Fibroblast of lung (primary cell): ENCODE measurements around the gene ADH1B. TPM values are rescaled to one million over a fixed set of nuclear protein-coding genes. Genes with fewer than 3 reads are reported as not detected.
"Not testable (repeated sequence)": the region's sequence is repeated elsewhere in the genome, so short reads cannot be mapped to it uniquely, and the experiment has no call there.

Experiments
- DNase-seq, 2 donors: peaks; one replicate each; pipeline versions ENCODE4 v3.0.0 to v3.0.0-alpha.2; 2010; ENCODE audit warnings: low read depth in 2 of 2
- H2AFZ ChIP-seq: 2 replicates; pipeline ENCODE4 v1.5.1; 2012; ENCODE audit warnings: low read length, control low read depth, inconsistent platforms
- H3K27ac ChIP-seq: 2 replicates; pipeline ENCODE4 v1.5.1; 2011; ENCODE audit warnings: low read length, control low read depth; ENCODE audit not compliant: insufficient read depth
- H3K27me3 ChIP-seq: 2 replicates; pipeline ENCODE4 v1.5.1; 2011; ENCODE audit warnings: mild to moderate bottlenecking, low read length; ENCODE audit not compliant: control insufficient read depth, insufficient read depth
- H3K36me3 ChIP-seq: 2 replicates; pipeline ENCODE4 v1.5.1; 2011; ENCODE audit warnings: low read length; ENCODE audit not compliant: control insufficient read depth, insufficient read depth
- H3K4me1 ChIP-seq: 2 replicates; pipeline ENCODE4 v1.5.1; 2011; ENCODE audit warnings: low read length; ENCODE audit not compliant: control insufficient read depth, insufficient read depth; ENCODE audit errors: extremely low read depth
- H3K4me2 ChIP-seq: 2 replicates; pipeline ENCODE4 v1.5.1; 2011; ENCODE audit warnings: low read length, control low read depth; ENCODE audit not compliant: insufficient read depth; ENCODE audit errors: extremely low read depth
- H3K4me3 ChIP-seq, 4 experiments: fragments of 200-600 bp in 1 of 4; sonication (generic) in 1 of 4; replicated peaks in 1 of 4; 2 replicates each; pipeline ENCODE4 v1.5.1; 2011 to 2016; ENCODE audit warnings: low read length in 4 of 4, low read depth in 3 of 4, mild to moderate bottlenecking in 3 of 4, control low read depth in 2 of 4, inconsistent platforms in 1 of 4, mixed read lengths in 1 of 4; ENCODE audit not compliant: insufficient read depth in 1 of 4; ENCODE audit errors: control extremely low read depth in 1 of 4
- H3K79me2 ChIP-seq: 2 replicates; pipeline ENCODE4 v1.5.1; 2012; ENCODE audit warnings: mild to moderate bottlenecking, low read length, inconsistent platforms; ENCODE audit not compliant: control insufficient read depth, insufficient read depth
- H3K9ac ChIP-seq: 2 replicates; pipeline ENCODE4 v1.5.1; 2011; ENCODE audit warnings: mild to moderate bottlenecking, low read length, control low read depth; ENCODE audit not compliant: insufficient read depth
- H3K9me3 ChIP-seq: 2 replicates; pipeline ENCODE4 v1.5.1; 2012; ENCODE audit warnings: low read depth, low read length; ENCODE audit not compliant: control insufficient read depth, insufficient read depth
- H4K20me1 ChIP-seq: 2 replicates; pipeline ENCODE4 v1.5.1; 2011; ENCODE audit warnings: low read length; ENCODE audit not compliant: control insufficient read depth, insufficient read depth; ENCODE audit errors: extremely low read depth
- CTCF ChIP-seq, 2 donors: IDR thresholded peaks in 1 of 2; conservative IDR thresholded peaks in 1 of 2; 1 replicate in 1 of 2; 2 replicates in 1 of 2; pipeline ENCODE4 v1.5.1; 2011 to 2012; ENCODE audit warnings: low read length in 2 of 2, control low read depth in 1 of 2, inconsistent platforms in 1 of 2, low read depth in 1 of 2, mild to moderate bottlenecking in 1 of 2
- EZH2 ChIP-seq: IDR thresholded peaks from 2 replicates; pipeline ENCODE4 v1.5.1; 2012; ENCODE audit warnings: low read length, control low read depth, mild to moderate bottlenecking; ENCODE audit errors: missing control alignments
- polyA plus RNA-seq, 2 donors: library from polyadenylated mRNA; depleted of rRNA in 1 of 2; stranded (reverse) in 1 of 2; unstranded in 1 of 2; fragments of >200 nt; gene quantifications; 2 replicates each; pipeline ENCODE4 v1.2.1, GENCODE V29; 2011 to 2012; ENCODE audit warnings: missing spikeins in 1 of 2
- total RNA-seq: library from RNA; depleted of rRNA; stranded (reverse); fragments of >200 nt; gene quantifications from 2 replicates; pipeline ENCODE4 v1.2.1, GENCODE V29; 2014

The ADH1B gene
- total and polyA plus RNA-seq, 2 donors (not counting 1 experiment from before 2014, with no cell fraction given), result 188 to 364 TPM

DNA sequence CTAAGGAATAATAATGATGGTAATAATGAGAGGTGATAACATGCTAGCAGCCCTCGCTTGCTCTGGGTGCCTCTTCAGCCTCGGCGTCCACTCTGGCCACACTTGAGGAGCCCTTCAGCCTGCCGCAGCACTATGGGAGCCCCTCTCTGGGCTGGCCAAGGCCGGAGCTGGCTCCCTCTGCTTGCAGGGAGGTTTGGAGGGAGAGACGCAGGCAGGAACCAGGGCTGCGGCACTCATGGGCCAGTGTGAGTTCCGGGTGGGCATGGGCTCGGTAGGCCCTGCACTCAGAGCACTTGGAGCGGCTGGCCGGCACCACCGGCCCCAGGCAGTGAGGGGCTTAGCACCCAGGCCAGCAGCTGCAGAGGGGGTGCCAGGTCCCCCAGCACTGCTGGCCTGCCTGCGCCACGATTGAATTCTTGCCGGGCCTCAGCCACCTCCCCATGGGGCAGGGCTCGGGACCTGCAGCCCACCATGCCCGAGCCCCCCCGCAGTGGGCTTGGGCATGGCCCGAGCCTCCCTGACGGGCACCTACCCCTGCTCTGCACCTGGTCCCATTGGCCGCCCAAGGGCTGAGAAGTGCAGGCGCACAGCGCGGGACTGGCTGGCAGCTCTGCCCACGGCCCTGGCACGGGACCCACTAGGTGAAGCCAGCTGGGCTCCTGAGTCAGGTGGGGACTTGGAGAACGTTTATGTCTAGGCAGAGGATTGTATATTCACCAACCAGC is 38.4 kb upstream of the ADH1B start:
- Histone ChIP-seq H3K27me3 (no peaks in the 10 kb centered on the region), H2AFZ (no peak overlapping the region), H3K79me2 (no peaks in the 10 kb centered on the region), H3K27ac (no peak overlapping the region), H3K4me2 (no peak overlapping the region), H3K9me3 (no peaks in the 10 kb centered on the region), H3K9ac (no peak overlapping the region), H3K36me3 (no peaks in the 10 kb centered on the region), H3K4me1 (no peaks in the 10 kb centered on the region), H4K20me1 (no peaks in the 10 kb centered on the region), H3K4me3 (no peak overlapping the region)
- DNase-seq, result no peak
- TF ChIP-seq EZH2 (no peak), CTCF (conservative IDR thresholded peaks at IDR 0.05 in 1 of 2, IDR thresholded peaks at IDR 0.05 in 1 of 2; ENCODE audit: low read depth in 1 of 2, low read length in 2 of 2) (no peak)

DNA sequence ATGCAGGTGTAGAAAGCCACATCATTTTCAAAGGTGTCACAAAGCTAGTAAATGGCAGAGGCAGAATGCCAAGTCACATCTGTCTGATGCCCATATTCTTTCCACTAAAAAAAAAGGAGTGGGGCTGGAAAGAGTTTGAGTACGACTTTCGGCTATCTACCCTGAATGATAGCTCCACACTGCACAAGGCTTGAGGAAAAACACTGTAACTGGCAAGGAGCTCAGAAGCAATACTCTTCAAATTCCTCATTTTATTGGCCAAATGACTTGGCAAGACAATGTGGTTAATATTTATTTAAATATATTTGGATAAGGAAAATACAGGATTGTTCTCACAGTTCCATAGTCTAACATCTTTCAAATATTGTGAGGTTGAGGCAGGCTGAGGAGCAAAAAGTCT is 36.7 kb upstream of the ADH1B start:
- H3K27ac ChIP-seq, result no peak overlapping the region
- no peaks in the 10 kb centered on the region for H3K36me3 ChIP-seq
- no peak overlapping the region for H3K4me2 ChIP-seq
- H3K9me3 ChIP-seq, result no peaks in the 10 kb centered on the region
- H3K27me3 ChIP-seq, result no peaks in the 10 kb centered on the region
- no peak for TF ChIP-seq CTCF (conservative IDR thresholded peaks at IDR 0.05 in 1 of 2, IDR thresholded peaks at IDR 0.05 in 1 of 2; ENCODE audit: low read depth in 1 of 2, low read length in 2 of 2)
- no peak for TF ChIP-seq EZH2
- H3K9ac ChIP-seq, result no peak overlapping the region
- H4K20me1 ChIP-seq, result no peaks in the 10 kb centered on the region
- H3K79me2 ChIP-seq, result no peaks in the 10 kb centered on the region
- no peak overlapping the region for H3K4me3 ChIP-seq
- no peak overlapping the region for H2AFZ ChIP-seq
- DNase-seq, result no peak
- no peaks in the 10 kb centered on the region for H3K4me1 ChIP-seq

DNA sequence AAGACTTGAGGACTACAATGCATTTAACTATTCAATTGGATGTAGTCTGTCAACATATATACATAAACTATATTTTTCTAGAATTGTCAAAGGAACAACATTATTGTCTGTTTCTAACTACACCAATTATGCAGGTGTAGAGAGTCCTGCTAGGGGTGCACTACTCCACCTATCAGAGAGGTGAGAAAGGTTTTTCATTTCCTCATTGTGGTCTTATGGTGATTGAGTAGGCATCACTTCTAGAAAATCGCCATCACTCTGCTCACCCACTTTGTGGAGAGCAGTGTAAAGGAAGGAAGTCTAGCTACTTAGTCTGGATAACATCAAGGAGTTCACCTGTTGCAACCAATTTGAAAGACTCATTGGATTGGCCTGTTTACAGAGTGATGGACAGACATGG is 35.8 kb upstream of the ADH1B start:
- no peak overlapping the region for H3K4me3 ChIP-seq
- no peaks in the 10 kb centered on the region for H3K79me2 ChIP-seq
- no peaks in the 10 kb centered on the region for H3K4me1 ChIP-seq
- H3K9me3 ChIP-seq, result no peaks in the 10 kb centered on the region
- H3K4me2 ChIP-seq, result no peak overlapping the region
- TF ChIP-seq EZH2, result no peak
- TF ChIP-seq CTCF (conservative IDR thresholded peaks at IDR 0.05 in 1 of 2, IDR thresholded peaks at IDR 0.05 in 1 of 2; ENCODE audit: low read depth in 1 of 2, low read length in 2 of 2), result no peak
- no peak for DNase-seq
- no peaks in the 10 kb centered on the region for H3K27me3 ChIP-seq
- no peaks in the 10 kb centered on the region for H4K20me1 ChIP-seq
- H3K9ac ChIP-seq, result no peak overlapping the region
- H3K27ac ChIP-seq, result no peak overlapping the region
- H2AFZ ChIP-seq, result no peak overlapping the region
- H3K36me3 ChIP-seq, result no peaks in the 10 kb centered on the region

DNA sequence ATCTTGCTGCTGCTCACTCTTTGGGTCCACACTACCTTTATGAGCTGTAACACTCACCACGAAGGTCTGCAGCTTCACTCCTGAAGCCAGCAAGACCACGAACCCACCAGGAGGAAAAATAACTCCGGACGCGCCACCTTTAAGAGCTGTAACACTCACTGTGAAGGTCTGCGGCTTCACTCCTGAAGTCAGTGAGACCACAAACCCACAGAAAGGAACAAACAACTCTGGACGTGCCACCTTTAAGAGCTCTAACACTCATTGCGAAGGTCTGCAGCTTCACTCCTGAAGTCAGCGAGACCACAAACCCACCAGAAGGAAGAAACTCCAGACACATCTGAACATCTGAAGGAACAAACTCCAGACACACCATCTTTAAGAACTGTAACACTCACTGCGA is 34.9 kb upstream of the ADH1B start:
- not testable (repeated sequence) for H2AFZ ChIP-seq, H3K27me3 ChIP-seq, H3K4me2 ChIP-seq, H3K9me3 ChIP-seq, H3K4me1 ChIP-seq, H3K27ac ChIP-seq, H3K79me2 ChIP-seq, H3K36me3 ChIP-seq, H3K9ac ChIP-seq, DNase-seq, H3K4me3 ChIP-seq, H4K20me1 ChIP-seq
